ENCODE data around the gene PRKCH. TPM values are rescaled to one million over a fixed set of nuclear protein-coding genes. Genes with fewer than 3 reads are reported as not detected.

Gene PRKCH
- total RNA-seq, 3 donors from 2014 or later = 12.3 to 15.4 (median 14.8) TPM

- peak; percentile 91 for ATAC-seq
- Histone ChIP-seq H3K4me1 (ENCODE audit: low read depth) (peaks cover 6% of the 10 kb centered on the region), H3K9me3 (no peaks in the 10 kb centered on the region), H3K4me3 (no peak overlapping the region), H3K36me3 (ENCODE audit: low read depth) (no peaks in the 10 kb centered on the region)
- TF ChIP-seq, protein P1, sequence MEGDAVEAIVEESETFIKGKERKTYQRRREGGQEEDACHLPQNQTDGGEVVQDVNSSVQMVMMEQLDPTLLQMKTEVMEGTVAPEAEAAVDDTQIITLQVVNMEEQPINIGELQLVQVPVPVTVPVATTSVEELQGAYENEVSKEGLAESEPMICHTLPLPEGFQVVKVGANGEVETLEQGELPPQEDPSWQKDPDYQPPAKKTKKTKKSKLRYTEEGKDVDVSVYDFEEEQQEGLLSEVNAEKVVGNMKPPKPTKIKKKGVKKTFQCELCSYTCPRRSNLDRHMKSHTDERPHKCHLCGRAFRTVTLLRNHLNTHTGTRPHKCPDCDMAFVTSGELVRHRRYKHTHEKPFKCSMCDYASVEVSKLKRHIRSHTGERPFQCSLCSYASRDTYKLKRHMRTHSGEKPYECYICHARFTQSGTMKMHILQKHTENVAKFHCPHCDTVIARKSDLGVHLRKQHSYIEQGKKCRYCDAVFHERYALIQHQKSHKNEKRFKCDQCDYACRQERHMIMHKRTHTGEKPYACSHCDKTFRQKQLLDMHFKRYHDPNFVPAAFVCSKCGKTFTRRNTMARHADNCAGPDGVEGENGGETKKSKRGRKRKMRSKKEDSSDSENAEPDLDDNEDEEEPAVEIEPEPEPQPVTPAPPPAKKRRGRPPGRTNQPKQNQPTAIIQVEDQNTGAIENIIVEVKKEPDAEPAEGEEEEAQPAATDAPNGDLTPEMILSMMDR (IDR thresholded peaks at IDR 0.05) = no peak
- intact Hi-C loops (cut with DNase I, micrococcal nuclease) = no loop called here
- peak; percentile 71 to 82 (median 75) for DNase-seq
Observed at GRCh38 chr14:61561657-61562276, 240.4 kb downstream of the PRKCH start.

- DNase-seq (no peak), ATAC-seq (peak; percentile 30)
- Histone ChIP-seq H3K4me3 (no peak overlapping the region), H3K9me3 (no peaks in the 10 kb centered on the region), H3K4me1 (ENCODE audit: low read depth) (peaks cover 6% of the 10 kb centered on the region), H3K36me3 (ENCODE audit: low read depth) (no peaks in the 10 kb centered on the region)
- intact Hi-C loops (cut with DNase I, micrococcal nuclease) = no loop called here
- TF ChIP-seq, protein P1 (IDR thresholded peaks at IDR 0.05) = no peak
Observed at GRCh38 chr14:61562321-61563161, 241.2 kb downstream of the PRKCH start.

DNA sequence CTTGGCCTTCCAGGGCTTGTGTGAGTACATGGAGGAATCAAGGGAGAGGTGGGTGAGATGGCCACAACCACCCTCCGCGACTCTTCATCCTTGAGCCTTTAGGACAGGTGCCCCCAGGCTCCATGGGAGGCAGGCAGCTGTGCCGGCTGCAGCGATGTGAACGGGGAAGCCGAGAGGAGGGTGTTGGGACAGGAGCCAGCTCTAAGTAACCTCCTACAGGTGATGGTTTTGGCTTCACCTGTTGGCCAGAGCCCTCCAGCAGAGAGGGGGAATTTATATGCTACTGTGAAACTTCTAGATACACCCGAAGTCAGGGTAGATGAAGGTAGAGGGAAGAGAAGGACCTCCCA is 241.8 kb downstream of the PRKCH start:
- Histone ChIP-seq H3K9me3 (no peaks in the 10 kb centered on the region), H3K36me3 (ENCODE audit: low read depth) (no peaks in the 10 kb centered on the region), H3K4me3 (no peak overlapping the region), H3K4me1 (ENCODE audit: low read depth) (peaks cover 10% of the 10 kb centered on the region)
- TF ChIP-seq, protein P1 (IDR thresholded peaks at IDR 0.05) = no peak
- intact Hi-C loops (cut with DNase I, micrococcal nuclease) = no loop called here
- ATAC-seq (no peak), DNase-seq (no peak)

GRCh38 chr14:61563880-61564617 is 242.7 kb downstream of the PRKCH start:
- ATAC-seq (no peak), DNase-seq (no peak)
- Histone ChIP-seq H3K4me3 (no peak overlapping the region), H3K36me3 (ENCODE audit: low read depth) (no peaks in the 10 kb centered on the region), H3K9me3 (no peaks in the 10 kb centered on the region), H3K4me1 (ENCODE audit: low read depth) (peaks cover 10% of the 10 kb centered on the region)
- intact Hi-C loops (cut with DNase I, micrococcal nuclease) = no loop called here
- TF ChIP-seq, protein P1 (IDR thresholded peaks at IDR 0.05) = no peak

DNA sequence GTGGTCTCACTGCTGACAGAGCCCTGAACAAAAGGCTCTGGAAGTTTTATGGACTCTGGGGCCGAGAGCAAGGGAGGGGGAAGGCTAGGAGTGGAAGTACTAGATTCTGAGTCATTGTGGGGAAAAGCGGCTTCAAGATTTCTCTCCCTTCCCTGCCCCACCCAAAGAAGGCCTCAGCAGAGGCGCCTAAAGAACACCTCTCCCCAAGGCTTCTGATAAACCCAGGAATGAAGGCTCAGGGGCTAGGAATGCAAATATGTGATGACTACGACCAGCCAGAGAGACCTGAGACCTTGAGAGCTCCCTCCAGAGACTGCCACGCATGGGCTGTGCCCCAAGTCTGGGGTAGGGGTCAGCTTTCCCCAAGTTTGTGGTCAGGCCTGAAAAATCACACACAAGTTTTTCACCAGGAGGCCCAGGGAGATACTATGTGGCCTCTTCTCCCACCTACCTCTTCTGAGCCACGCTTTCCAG is 243.3 kb downstream of the PRKCH start:
- H3K4me1 ChIP-seq (ENCODE audit: low read depth) = peaks cover 10% of the 10 kb centered on the region
- DNase-seq = no peak
- intact Hi-C loops (cut with DNase I, micrococcal nuclease) = no loop called here
- TF ChIP-seq, protein P1 (IDR thresholded peaks at IDR 0.05) = no peak
- peak; percentile 38 for ATAC-seq
- H3K36me3 ChIP-seq (ENCODE audit: low read depth) = no peaks in the 10 kb centered on the region
- H3K4me3 ChIP-seq = no peak overlapping the region
- H3K9me3 ChIP-seq = no peaks in the 10 kb centered on the region
